K562 (cell line): Measurements from ENCODE around the gene FAM50A. TPM values are rescaled to one million over a fixed set of nuclear protein-coding genes. Genes with fewer than 3 reads are reported as not detected.

Experiments
- HOXB6 ChIP-seq: fragments of 250-450 bp; sonication (Bioruptor Pico); IDR thresholded peaks from 2 replicates; pipeline ENCODE4 v1.5.1; 2022; ENCODE audit warnings: mild to moderate bottlenecking, borderline replicate concordance
- ILK ChIP-seq: fragments of 450-650 bp; IDR thresholded peaks from 2 replicates; pipeline ENCODE4 v1.6.1; 2016; ENCODE audit warnings: missing genetic modification characterization, low read depth, mild to moderate bottlenecking, missing compliant biosample characterization, moderate library complexity, borderline replicate concordance
- KAT2B ChIP-seq: IDR thresholded peaks from one replicate; pipeline ENCODE4 v1.6.1; 2012; ENCODE audit warnings: low read depth, mild to moderate bottlenecking, control low read depth, inconsistent platforms, low read length, moderate library complexity
- POU5F1 ChIP-seq: fragments of 150-350 bp; IDR thresholded peaks from 2 replicates; pipeline ENCODE4 v1.6.1; 2014; ENCODE audit warnings: borderline replicate concordance, low read length, low read depth, mild to moderate bottlenecking; ENCODE audit not compliant: partially characterized antibody
- RBM14 ChIP-seq: fragments of 200-400 bp; formaldehyde crosslinking; IDR thresholded peaks from 2 replicates; pipeline ENCODE4 v1.6.1; 2018; ENCODE audit warnings: low read depth, mild to moderate bottlenecking, low read length, moderate library complexity, borderline replicate concordance; ENCODE audit not compliant: insufficient read depth
- ZNF699 ChIP-seq: fragments of 250-450 bp; sonication (Bioruptor Pico); IDR thresholded peaks from 2 replicates; pipeline ENCODE4 v1.8.0; 2021; ENCODE audit warnings: mild to moderate bottlenecking, moderate library complexity; ENCODE audit not compliant: insufficient replicate concordance
- polyA plus RNA-seq, 8 experiments: library from polyadenylated mRNA; depleted of rRNA in 4 of 8; stranded (reverse) in 5 of 8; unstranded in 3 of 8; fragments of >200 nt; fragmentation: Nextera tagmentation in 2 of 8; fragmentation: Illumina TruSeq in 1 of 8; extraction: Ambion mirVana in 2 of 8; extraction: Trizol in 1 of 8; gene quantifications; 2 replicates each; pipeline versions ENCODE4 v1.2.1 to v1.2.3, GENCODE V29; 2011 to 2014; ENCODE audit warnings: inconsistent platforms in 1 of 8, missing spikeins in 1 of 8
- total RNA-seq, 7 experiments: library from RNA; depleted of rRNA in 6 of 7; stranded (reverse); fragments of >200 nt in 6 of 7; fragmentation: Illumina TruSeq in 2 of 7; extraction: Trizol in 2 of 7; gene quantifications; 2 replicates each; pipeline versions ENCODE4 v1.2.1 to v1.2.3, GENCODE V29; 2011 to 2021; ENCODE audit warnings: low replicate concordance in 1 of 7
- TF ChIP-seq, protein P1 (sequence below), 2 experiments: fragments of 450-650 bp in 1 of 2; sonication (generic) in 1 of 2; formaldehyde crosslinking in 1 of 2; IDR thresholded peaks; 2 replicates each; pipeline versions ENCODE4 v1.7.1 to v1.9.0; 2016 to 2022; ENCODE audit warnings: inconsistent platforms in 1 of 2, mild to moderate bottlenecking in 1 of 2, missing genetic modification reagents in 1 of 2
- TF ChIP-seq, protein P2 (sequence below): fragments of 450-650 bp; IDR thresholded peaks from 2 replicates; pipeline ENCODE4 v1.7.1; 2018; ENCODE audit warnings: mild to moderate bottlenecking, low read depth; ENCODE audit not compliant: partially characterized antibody
- TF ChIP-seq, protein P3 (sequence below): sonication (generic); formaldehyde crosslinking; IDR thresholded peaks from 2 replicates; pipeline ENCODE4 v1.8.0; 2022; ENCODE audit warnings: mild to moderate bottlenecking, missing genetic modification reagents
- TF ChIP-seq, protein P4 (sequence below), 2 experiments: fragments of 450-650 bp; conservative IDR thresholded peaks; 2 replicates each; pipeline ENCODE4 v1.6.1; 2017; ENCODE audit warnings: mild to moderate bottlenecking in 2 of 2, moderate library complexity in 2 of 2

The FAM50A gene
- total and polyA plus RNA-seq, 9 of the 15 experiments (the other 6 are each of a cell fraction or from before 2014, with no cell fraction given) = 4.4 to 114 (median 67.3) TPM

DNA sequence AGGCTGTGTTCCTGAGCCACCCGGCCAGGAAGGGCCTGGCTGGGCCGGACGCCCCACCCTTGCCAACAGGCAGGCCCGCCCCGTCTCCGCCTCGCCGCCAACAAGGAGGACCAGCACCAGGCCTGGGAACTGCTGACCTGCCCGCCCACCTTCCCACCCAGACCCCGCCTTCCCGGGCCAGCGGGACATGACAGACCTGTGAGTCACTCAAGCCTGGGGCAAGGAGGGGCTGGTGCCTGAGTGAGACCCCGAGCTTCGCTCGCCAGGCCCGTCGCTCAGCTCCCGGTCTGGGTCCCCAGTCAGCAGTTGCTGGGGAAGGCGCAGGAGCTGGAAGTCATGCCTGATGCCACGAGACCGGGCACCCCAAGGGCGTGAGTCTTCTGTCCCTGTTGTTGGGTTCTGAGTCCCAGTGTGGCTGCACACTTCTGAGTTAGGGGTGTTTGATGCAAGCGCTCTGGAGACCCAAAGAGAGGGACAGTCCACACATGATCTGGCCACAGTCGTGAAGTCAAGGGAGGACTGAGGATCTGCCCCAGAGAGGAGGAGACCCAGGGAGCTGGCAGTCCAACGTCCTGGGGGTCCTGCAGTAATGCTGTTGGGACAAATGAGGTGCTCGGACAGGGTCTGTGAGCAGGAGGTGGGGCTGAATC is 34.6 kb upstream of the FAM50A start, which contains the start of gene DNASE1L1 (continued):
- TF ChIP-seq, protein P1, sequence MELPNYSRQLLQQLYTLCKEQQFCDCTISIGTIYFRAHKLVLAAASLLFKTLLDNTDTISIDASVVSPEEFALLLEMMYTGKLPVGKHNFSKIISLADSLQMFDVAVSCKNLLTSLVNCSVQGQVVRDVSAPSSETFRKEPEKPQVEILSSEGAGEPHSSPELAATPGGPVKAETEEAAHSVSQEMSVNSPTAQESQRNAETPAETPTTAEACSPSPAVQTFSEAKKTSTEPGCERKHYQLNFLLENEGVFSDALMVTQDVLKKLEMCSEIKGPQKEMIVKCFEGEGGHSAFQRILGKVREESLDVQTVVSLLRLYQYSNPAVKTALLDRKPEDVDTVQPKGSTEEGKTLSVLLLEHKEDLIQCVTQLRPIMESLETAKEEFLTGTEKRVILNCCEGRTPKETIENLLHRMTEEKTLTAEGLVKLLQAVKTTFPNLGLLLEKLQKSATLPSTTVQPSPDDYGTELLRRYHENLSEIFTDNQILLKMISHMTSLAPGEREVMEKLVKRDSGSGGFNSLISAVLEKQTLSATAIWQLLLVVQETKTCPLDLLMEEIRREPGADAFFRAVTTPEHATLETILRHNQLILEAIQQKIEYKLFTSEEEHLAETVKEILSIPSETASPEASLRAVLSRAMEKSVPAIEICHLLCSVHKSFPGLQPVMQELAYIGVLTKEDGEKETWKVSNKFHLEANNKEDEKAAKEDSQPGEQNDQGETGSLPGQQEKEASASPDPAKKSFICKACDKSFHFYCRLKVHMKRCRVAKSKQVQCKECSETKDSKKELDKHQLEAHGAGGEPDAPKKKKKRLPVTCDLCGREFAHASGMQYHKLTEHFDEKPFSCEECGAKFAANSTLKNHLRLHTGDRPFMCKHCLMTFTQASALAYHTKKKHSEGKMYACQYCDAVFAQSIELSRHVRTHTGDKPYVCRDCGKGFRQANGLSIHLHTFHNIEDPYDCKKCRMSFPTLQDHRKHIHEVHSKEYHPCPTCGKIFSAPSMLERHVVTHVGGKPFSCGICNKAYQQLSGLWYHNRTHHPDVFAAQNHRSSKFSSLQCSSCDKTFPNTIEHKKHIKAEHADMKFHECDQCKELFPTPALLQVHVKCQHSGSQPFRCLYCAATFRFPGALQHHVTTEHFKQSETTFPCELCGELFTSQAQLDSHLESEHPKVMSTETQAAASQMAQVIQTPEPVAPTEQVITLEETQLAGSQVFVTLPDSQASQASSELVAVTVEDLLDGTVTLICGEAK (IDR thresholded peaks at IDR 0.05) = 0 out of 2 replicates have a peak, but pooled peaks have one; percentile 24
- TF ChIP-seq, protein P1 (CRISPR knock-in tag; IDR thresholded peaks at IDR 0.05) = no peak
- no peak for TF ChIP-seq HOXB6 (CRISPR knock-in tag)
- TF ChIP-seq POU5F1 = no peak
- TF ChIP-seq, protein P2, sequence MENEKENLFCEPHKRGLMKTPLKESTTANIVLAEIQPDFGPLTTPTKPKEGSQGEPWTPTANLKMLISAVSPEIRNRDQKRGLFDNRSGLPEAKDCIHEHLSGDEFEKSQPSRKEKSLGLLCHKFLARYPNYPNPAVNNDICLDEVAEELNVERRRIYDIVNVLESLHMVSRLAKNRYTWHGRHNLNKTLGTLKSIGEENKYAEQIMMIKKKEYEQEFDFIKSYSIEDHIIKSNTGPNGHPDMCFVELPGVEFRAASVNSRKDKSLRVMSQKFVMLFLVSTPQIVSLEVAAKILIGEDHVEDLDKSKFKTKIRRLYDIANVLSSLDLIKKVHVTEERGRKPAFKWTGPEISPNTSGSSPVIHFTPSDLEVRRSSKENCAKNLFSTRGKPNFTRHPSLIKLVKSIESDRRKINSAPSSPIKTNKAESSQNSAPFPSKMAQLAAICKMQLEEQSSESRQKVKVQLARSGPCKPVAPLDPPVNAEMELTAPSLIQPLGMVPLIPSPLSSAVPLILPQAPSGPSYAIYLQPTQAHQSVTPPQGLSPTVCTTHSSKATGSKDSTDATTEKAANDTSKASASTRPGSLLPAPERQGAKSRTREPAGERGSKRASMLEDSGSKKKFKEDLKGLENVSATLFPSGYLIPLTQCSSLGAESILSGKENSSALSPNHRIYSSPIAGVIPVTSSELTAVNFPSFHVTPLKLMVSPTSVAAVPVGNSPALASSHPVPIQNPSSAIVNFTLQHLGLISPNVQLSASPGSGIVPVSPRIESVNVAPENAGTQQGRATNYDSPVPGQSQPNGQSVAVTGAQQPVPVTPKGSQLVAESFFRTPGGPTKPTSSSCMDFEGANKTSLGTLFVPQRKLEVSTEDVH = no peak
- TF ChIP-seq ZNF699 (CRISPR knock-in tag) = no peak
- no peak for TF ChIP-seq RBM14
- TF ChIP-seq, protein P3, sequence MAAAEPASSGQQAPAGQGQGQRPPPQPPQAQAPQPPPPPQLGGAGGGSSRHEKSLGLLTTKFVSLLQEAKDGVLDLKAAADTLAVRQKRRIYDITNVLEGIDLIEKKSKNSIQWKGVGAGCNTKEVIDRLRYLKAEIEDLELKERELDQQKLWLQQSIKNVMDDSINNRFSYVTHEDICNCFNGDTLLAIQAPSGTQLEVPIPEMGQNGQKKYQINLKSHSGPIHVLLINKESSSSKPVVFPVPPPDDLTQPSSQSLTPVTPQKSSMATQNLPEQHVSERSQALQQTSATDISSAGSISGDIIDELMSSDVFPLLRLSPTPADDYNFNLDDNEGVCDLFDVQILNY (CRISPR knock-in tag) = no peak
- TF ChIP-seq, protein P4, sequence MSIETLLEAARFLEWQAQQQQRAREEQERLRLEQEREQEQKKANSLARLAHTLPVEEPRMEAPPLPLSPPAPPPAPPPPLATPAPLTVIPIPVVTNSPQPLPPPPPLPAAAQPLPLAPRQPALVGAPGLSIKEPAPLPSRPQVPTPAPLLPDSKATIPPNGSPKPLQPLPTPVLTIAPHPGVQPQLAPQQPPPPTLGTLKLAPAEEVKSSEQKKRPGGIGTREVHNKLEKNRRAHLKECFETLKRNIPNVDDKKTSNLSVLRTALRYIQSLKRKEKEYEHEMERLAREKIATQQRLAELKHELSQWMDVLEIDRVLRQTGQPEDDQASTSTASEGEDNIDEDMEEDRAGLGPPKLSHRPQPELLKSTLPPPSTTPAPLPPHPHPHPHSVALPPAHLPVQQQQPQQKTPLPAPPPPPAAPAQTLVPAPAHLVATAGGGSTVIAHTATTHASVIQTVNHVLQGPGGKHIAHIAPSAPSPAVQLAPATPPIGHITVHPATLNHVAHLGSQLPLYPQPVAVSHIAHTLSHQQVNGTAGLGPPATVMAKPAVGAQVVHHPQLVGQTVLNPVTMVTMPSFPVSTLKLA (conservative IDR thresholded peaks at IDR 0.05) = 0 out of 4 replicates have a peak, but pooled peaks have one; percentile 37 to 45
- TF ChIP-seq KAT2B = no peak
- no peak for TF ChIP-seq ILK
